Ectodermal cell (in vitro differentiated cells): ENCODE data around the gene PLD5.
"Not testable (repeated sequence)": the region's sequence is repeated elsewhere in the genome, so short reads cannot be mapped to it uniquely, and the experiment has no call there.

ENCODE experiments used
- H3K27ac ChIP-seq: 2 replicates; pipeline ENCODE4 v1.7.0; 2013; ENCODE audit warnings: mild to moderate bottlenecking, low read depth, low read length; ENCODE audit not compliant: insufficient read depth, poor library complexity, severe bottlenecking
- H3K27me3 ChIP-seq: 2 replicates; pipeline ENCODE4 v1.7.0; 2013; ENCODE audit warnings: mild to moderate bottlenecking, low read length; ENCODE audit not compliant: insufficient read depth, control insufficient read depth, poor library complexity, severe bottlenecking
- H3K36me3 ChIP-seq: one replicate; pipeline ENCODE4 v1.7.0; 2013; ENCODE audit warnings: low read length; ENCODE audit not compliant: control insufficient read depth, insufficient read depth
- H3K4me1 ChIP-seq: one replicate; pipeline ENCODE4 v1.7.0; 2013; ENCODE audit warnings: low read length; ENCODE audit not compliant: control insufficient read depth, insufficient read depth
- H3K4me3 ChIP-seq: 2 replicates; pipeline ENCODE4 v1.7.0; 2013; ENCODE audit warnings: low read depth, low read length, control low read depth; ENCODE audit not compliant: insufficient read depth
- H3K9me3 ChIP-seq: 2 replicates; pipeline ENCODE4 v1.7.0; 2013; ENCODE audit warnings: mild to moderate bottlenecking, low read length, moderate library complexity; ENCODE audit not compliant: control insufficient read depth
- WGBS, 2 experiments: methylation state at CpG; one replicate each; pipeline ENCODE4 v1.1.7; 2013; ENCODE audit warnings: missing lambda C conversion rate in 2 of 2; 5-methylcytosine and 5-hydroxymethylcytosine counted together

The PLD5 gene

GRCh38 chr1:242242983-242243382, 281.5 kb downstream of the PLD5 start:
- Histone ChIP-seq H3K9me3 (no peaks in the 10 kb centered on the region), H3K4me1 (peaks cover 24% of the 10 kb centered on the region), H3K27me3 (no peaks in the 10 kb centered on the region), H3K36me3 (no peaks in the 10 kb centered on the region), H3K27ac (no peak overlapping the region), H3K4me3 (no peak overlapping the region)
- WGBS, 2 experiments = 88 to 93% methylated on average over 6 of the region's 6 CpGs

GRCh38 chr1:242241936-242242335, 282.6 kb downstream of the PLD5 start:
- H3K4me1 ChIP-seq = peaks cover 24% of the 10 kb centered on the region
- H3K9me3 ChIP-seq = no peaks in the 10 kb centered on the region
- no peaks in the 10 kb centered on the region for H3K27me3 ChIP-seq
- H3K36me3 ChIP-seq = no peaks in the 10 kb centered on the region
- H3K4me3 ChIP-seq = no peak overlapping the region
- no peak overlapping the region for H3K27ac ChIP-seq
- WGBS, 2 experiments = 94 to 98% methylated on average over 6 of the region's 6 CpGs

- peaks cover 24% of the 10 kb centered on the region for H3K4me1 ChIP-seq
- H3K27me3 ChIP-seq = no peaks in the 10 kb centered on the region
- no peak overlapping the region for H3K4me3 ChIP-seq
- no peaks in the 10 kb centered on the region for H3K9me3 ChIP-seq
- no peaks in the 10 kb centered on the region for H3K36me3 ChIP-seq
- WGBS, 2 experiments = 94 to 95% methylated on average over 6 of the region's 6 CpGs
- H3K27ac ChIP-seq = no peak overlapping the region
These were observed 283.8 kb downstream of the PLD5 start for GRCh38 chr1:242240691-242241090.

- Histone ChIP-seq H3K27me3 (no peaks in the 10 kb centered on the region), H3K4me3 (no peak overlapping the region), H3K36me3 (no peaks in the 10 kb centered on the region), H3K9me3 (no peaks in the 10 kb centered on the region), H3K4me1 (peaks cover 18% of the 10 kb centered on the region), H3K27ac (no peak overlapping the region)
- 92 to 95% methylated on average over 4 of the region's 4 CpGs for WGBS, 2 experiments
These were observed 284.4 kb downstream of the PLD5 start for GRCh38 chr1:242240077-242240476.

- H3K36me3 ChIP-seq = no peaks in the 10 kb centered on the region
- WGBS, 2 experiments = 97 to 100% methylated on average over 4 to 7 of the region's 7 CpGs
- H3K27me3 ChIP-seq = no peaks in the 10 kb centered on the region
- no peak overlapping the region for H3K27ac ChIP-seq
- no peaks in the 10 kb centered on the region for H3K9me3 ChIP-seq
- no peak overlapping the region for H3K4me3 ChIP-seq
- H3K4me1 ChIP-seq = peaks cover 12% of the 10 kb centered on the region
These were observed 285.1 kb downstream of the PLD5 start for GRCh38 chr1:242239398-242239797.

- H3K27ac ChIP-seq = no peak overlapping the region
- no peaks in the 10 kb centered on the region for H3K4me1 ChIP-seq
- H3K27me3 ChIP-seq = no peaks in the 10 kb centered on the region
- WGBS, 2 experiments = 89 to 95% methylated on average over 1 of the region's 1 CpG
- H3K36me3 ChIP-seq = no peaks in the 10 kb centered on the region
- no peak overlapping the region for H3K4me3 ChIP-seq
- H3K9me3 ChIP-seq = no peaks in the 10 kb centered on the region
These were observed 287.4 kb downstream of the PLD5 start for GRCh38 chr1:242237051-242237450.

GRCh38 chr1:242228991-242229390, 295.5 kb downstream of the PLD5 start:
- Histone ChIP-seq H3K27me3 (no peaks in the 10 kb centered on the region), H3K4me3 (no peak overlapping the region), H3K27ac (no peak overlapping the region), H3K9me3 (no peaks in the 10 kb centered on the region), H3K4me1 (peaks cover 5% of the 10 kb centered on the region), H3K36me3 (no peaks in the 10 kb centered on the region)
- WGBS, 2 experiments = 90 to 100% methylated on average over 2 of the region's 3 CpGs

GRCh38 chr1:242225767-242226573, 298.5 kb downstream of the PLD5 start:
- no peak overlapping the region for H3K4me3 ChIP-seq
- WGBS, 2 experiments = 96 to 100% methylated on average over 9 of the region's 9 CpGs
- peaks cover 5% of the 10 kb centered on the region for H3K4me1 ChIP-seq
- no peaks in the 10 kb centered on the region for H3K9me3 ChIP-seq
- H3K36me3 ChIP-seq = no peaks in the 10 kb centered on the region
- no peaks in the 10 kb centered on the region for H3K27me3 ChIP-seq
- H3K27ac ChIP-seq = no peak overlapping the region

GRCh38 chr1:242224878-242225766, 299.4 kb downstream of the PLD5 start:
- not testable (repeated sequence) for H3K27ac ChIP-seq, H3K4me1 ChIP-seq

GRCh38 chr1:242224461-242224860, 300.0 kb downstream of the PLD5 start:
- no peaks in the 10 kb centered on the region for H3K36me3 ChIP-seq
- H3K4me3 ChIP-seq = no peak overlapping the region
- WGBS, 2 experiments = 56 to 57% methylated on average over 3 of the region's 3 CpGs
- H3K4me1 ChIP-seq = peaks cover 5% of the 10 kb centered on the region
- no peak overlapping the region for H3K27ac ChIP-seq
- H3K27me3 ChIP-seq = no peaks in the 10 kb centered on the region
- no peaks in the 10 kb centered on the region for H3K9me3 ChIP-seq

More at GRCh38 chr1:242224878-242225766, 299.4 kb downstream of the PLD5 start:
- H3K4me3 ChIP-seq, H3K27me3 ChIP-seq, H3K9me3 ChIP-seq, H3K36me3 ChIP-seq: not testable (repeated sequence)
- WGBS, 2 experiments = 82 to 87% methylated on average over 12 of the region's 16 CpGs
